GM18520 (cell line): Measurements from ENCODE around the gene HSD17B3.
"Not testable (repeated sequence)": the region's sequence is repeated elsewhere in the genome, so short reads cannot be mapped to it uniquely, and the experiment has no call there.

Source experiments
- ATAC-seq: cut with Tn5 transposase; IDR thresholded peaks from one replicate; pipeline ENCODE4 v1.9.1; 2021; ENCODE audit not compliant: unreplicated experiment

HSD17B3 gene

DNA sequence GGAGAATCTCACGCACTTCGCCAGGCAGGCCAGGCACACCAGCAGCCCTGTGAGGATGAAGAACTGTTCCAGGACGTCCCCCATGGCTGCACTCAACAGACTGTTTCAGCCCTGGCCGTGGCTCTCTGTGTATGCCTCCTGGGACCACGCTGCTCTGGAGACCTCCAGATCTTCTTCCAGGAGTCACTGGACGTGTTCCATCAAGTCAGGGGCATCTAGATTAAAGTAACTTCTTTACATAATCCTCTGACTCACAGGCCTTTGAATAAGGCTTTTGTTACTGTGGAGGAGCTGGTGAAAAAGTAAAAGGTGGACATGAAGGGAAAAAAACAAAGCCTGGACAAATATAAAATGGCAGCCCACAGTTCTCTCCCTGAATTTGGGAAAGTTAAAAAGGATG, at the start of gene HSD17B3:
HSD17B3 (minus strand) TSS at position 156 of the 400 bp plus-strand sequence; CDS start at position 84, 72 bp downstream.
- ATAC-seq, result no peak

DNA sequence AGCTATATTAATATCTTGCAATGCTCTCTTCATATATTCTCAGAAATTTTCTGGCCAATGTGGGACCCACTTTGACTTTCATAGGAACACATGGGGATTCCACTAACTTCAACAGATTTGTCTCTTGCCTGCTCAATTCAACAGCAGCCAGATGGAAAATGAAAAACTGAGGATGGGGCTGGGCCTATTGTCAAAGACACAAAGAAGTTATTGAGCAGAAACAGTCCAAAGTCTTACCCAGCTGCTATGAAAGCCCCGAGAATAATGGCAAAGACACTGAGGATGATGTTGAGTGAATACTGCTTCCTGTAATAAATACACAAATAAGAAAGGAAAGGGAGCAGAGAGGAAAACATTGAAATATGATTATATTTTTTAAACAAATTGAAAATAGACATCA, 48.9 kb upstream of the HSD17B3 start:
- no peak for ATAC-seq

DNA sequence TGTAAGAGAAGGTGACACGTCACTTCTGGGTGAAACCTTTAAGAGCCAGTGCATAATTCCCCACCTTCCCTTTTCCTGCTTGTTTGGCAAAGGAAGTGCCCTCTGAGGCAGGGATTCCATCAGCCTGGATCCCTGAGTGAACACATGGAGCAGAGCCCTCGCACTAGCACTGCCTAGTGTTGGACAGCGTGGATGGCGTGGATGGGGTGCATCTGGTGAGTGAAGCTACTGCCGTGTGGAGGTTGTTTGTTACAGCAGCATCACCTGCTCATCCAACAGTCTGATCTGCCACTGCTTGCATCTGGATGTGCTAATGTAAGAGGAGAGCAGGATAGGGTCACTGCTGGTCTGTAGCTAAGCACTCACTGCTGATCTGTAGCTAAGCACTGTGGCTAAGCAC, 46.3 kb upstream of the HSD17B3 start:
- no peak for ATAC-seq

DNA sequence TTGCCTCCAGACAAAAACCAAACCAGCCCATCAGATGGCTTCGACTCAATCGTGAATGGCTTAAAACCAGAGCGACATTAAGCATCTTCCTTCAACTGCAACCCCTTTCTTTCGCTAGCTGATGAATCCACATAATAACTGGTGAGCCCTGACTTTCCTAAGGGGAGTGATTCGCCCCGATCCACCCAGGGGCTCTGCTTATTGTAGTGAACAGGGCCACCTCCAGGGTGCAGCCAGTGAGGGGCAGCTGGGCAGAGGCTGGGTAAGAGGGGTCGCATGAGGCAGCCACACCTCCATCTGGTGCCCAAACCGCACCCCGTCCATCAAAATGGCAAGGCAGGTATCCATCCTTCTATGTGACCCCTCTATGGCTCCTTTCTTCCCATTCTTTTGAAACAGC, 43.6 kb upstream of the HSD17B3 start:
- no peak for ATAC-seq

DNA sequence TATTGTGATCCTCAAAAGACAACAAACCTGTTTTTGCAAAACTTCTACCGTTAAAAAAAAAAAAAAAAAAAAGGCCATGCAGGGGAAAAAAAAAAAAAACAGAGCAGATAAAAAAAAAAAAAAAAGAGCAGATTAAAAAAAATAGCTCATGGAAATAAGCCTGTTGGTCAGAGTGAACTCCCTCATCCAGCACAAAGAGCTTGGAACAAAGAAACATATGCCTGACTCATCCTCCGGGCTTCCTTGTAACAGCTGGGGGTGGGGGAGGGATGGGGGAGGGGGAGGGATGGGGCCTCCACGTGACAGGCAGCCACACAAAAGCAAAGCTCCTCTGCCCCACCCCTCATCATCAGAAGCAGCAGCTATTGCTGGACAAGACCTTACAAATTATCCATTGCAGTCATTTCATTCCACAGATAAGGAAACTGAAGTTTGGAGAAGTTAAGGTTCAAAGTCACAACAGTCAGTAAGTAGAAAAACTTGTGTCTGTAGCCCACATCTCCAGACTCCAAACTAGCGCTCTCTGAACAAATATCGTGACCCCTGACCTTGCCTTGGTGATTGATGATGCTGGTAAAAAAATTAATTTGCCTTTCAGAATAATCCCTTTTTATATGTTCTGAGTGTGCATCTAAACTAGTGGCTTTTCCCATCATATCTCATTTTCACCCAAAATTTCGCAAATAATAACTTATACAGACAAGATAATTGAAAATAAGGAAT, 42.6 kb upstream of the HSD17B3 start:
- no peak for ATAC-seq

DNA sequence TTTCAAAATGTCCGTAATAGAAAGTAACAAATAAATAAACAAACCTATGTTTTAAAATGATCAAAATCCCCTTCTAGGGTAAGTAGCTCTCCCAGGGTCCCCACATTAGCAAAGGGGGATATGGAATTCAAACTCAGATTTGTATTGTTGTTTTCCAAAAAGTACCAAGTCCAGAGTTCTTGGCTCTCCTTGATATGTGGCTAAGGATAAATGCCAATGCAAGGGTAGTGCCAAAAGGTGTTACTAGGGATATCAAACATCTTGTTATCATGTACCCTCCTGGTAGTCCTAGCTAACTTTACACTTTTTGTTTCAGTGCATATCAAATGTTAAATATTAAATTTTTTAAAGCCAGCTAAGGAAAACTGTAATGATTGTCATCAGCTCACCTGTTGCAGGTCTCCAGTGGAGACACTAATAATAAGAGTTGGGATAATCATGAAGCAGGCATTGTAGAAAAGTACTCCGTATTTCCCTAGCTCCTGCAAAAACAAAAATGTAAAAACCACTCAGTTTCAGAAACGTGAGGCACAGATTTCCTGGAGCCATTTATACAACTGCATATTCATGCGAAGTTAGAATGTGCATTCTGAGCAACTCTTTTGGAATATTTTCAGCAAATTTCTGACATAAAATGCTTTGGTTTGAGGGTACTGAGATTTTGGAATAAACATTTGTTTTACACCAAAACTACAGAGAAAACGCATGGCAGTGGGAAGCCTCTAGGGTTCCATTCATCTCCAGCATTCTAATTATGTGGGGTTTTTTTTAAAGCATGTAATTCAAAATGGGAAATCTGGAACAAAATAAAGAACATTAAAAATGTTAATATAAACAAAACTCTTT, 41.8 kb upstream of the HSD17B3 start:
- no peak for ATAC-seq

DNA sequence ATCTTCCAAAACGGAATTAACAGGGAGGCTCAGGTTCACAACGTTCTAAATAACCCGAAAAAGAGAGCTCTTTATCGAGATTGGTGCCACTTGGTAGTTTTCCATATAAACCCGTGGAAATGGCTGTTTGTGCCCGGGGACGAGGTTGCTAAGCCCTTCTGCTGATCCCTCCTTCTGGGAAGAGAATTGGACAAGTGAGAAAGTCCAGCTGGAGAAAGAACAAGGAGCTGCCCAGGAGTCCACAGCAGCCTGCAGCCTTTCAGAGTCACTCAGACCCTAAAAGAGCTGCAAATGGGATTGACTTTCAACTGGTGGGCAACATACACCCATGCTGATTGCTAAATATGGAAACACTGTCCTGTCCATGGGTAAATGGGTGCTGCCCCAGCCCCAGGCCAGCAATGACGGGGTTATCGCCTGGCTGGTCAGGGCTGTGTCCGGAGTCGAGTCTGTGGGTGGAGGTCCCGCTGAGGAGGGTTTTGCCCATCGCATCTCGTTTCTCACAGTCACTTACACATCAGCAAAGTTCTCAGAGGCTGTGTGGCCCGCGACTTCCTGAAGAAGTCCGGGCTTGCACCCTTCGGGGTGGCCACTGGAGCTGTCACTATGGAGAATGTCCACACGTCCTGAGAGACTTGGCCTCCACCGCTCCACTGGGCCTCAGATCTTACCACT, 40.7 kb upstream of the HSD17B3 start:
- ATAC-seq, result no peak

DNA sequence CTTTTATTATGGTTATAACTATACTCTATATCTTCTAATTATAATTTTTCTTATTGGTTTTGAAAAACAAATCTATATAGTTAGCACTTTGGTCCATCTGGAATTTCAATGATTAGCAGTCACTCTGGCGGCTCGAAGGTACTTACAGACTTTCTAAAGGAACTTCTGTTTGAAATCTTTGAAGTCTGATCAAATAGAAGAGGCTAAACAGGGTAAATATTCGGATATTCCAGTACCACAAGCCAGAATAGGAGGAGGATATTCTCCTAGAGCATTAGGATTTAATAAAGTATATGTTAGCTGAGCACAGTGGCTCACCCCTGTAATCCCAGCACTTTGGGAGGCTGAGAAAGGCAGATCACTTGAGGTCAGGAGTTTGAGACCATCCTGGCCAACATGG, 38.7 kb upstream of the HSD17B3 start:
- no peak for ATAC-seq

DNA sequence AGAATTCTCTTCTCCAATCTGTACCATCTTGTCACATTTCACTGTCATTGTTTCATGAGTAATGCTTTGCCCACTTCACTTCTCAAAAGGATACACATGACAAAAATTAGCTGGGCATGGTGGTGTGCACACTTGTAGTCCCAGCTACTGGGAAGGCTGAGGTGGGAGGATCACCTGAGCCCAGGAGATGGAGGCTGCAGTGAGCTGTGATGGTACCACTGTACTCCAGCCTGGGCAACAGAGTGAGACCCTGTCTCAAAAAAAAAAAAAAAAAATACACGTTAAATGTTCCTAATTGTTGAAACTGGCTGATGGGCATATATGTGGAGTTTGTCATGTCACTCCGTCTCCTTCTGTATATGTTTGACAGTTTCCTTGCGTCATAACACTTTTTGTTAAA, 36.3 kb upstream of the HSD17B3 start:
- ATAC-seq, result no peak

DNA sequence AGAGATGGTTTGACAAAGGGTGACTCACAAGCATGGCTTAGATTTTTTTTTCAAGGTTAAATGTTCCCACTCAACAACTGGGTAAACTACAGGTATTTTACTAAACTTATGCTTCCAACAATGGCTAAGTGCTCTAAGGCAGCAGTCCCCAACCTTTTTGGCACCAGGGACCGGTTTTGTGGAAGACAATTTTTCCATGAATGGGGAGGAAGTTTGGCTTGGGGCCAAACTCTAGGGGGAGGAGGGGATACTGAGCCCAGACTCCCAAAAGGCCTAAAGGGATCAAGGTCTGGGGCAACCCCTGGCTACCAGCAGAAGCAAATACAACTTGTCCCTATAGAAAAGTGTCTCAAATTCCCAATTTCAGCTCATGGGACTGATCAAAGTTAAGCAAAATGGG, 32.0 kb upstream of the HSD17B3 start:
- ATAC-seq, result no peak

DNA sequence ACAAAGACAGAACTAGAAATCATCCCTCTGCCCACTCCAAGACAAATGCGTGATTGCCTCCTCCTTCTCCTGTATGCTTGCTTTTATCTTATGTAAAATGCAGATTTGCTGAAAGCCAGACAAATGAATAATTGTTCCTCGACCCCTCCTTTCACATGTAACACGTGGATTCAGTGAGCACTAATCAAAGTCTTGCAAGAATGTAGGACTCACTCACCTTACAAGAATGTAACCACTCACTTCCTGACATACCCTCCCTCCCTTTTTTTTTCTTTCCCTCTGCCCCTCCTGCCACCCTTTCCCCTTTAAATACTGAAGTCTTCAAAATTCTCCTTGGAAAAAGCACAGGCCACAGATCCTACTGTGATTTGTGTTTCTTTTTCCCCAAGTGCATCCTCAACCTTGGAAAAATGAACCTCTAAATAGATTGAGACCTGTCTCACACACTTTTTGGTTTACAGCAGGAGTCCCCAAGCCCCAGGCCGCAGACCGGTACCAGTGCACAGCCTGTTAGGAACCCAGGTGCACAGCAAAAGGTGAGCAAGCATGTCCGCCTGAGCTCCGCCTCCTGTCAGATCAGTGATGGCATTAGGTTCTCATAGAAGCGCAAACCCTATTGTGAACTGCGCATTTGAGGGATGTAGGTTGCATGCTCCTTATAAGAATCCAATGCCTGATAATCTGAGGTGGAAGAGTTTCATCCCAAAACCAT, 29.4 kb upstream of the HSD17B3 start:
- no peak for ATAC-seq

DNA sequence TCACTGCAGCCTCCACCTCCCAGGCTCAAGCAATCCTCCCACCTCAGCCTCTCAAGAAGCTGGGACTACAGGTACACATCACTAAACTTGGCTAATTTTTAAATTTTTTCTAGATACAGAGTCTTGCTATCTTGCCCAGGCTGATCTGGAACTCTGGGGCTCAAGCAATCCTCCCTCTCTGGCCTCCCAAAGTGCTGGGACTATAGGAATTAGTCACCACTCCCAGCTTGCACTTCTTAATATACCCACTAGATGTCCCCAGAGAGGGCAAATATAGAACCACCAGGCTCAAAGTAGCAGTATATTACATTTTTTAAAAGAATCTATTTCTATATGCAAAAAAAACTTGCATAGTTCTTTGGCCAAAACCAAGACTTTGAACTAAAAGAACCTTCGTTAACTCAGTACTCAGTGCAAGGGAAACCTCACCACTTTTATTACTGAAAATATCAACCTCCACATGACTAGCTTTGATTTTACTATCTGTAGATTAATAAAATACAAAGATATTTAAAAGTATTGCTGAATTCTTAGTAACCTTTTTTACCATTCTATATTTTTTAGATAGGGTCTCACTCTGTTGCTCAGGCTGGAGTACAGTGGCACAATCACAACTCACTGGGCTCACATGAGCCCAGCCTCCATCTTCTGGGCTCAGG, 25.8 kb upstream of the HSD17B3 start:
- ATAC-seq, result no peak

DNA sequence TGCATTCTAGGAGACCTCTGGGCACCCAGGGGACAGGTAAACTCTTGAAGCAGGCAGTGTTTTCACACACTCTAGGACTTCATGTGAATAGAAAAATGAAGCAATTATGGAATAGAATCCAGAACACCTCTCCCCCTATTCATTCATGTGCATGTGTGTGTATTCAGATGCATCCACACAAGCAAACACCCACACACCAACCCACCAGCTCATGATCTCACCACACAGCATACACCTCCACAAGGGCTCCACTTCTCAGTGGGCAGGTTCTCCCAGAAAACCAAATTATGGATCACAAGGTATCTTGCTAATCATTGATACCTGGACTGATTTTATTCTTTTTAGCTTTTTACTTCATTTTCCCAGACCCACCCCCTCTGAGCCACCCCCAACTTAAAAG, 21.2 kb upstream of the HSD17B3 start:
- no peak for ATAC-seq

DNA sequence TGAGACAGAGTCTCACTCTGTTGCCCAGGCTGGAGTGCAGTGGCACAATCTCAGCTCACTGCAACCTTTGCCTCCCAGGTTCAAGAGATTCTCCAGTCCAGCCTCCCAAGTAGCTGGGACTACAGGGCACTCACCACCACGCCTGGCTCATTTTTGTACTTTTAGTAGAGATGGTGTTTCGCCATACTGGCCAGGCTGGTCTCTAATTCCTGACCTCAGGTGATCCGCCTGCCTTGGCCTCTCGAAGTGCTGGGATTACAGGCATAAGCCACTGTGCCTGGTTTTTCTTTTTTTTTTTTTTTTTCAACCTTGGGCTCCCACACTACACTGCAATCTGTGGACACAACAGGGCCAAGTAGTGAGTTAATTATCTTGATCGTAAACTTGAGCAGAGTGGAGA, 20.8 kb upstream of the HSD17B3 start:
- not testable (repeated sequence) for ATAC-seq

DNA sequence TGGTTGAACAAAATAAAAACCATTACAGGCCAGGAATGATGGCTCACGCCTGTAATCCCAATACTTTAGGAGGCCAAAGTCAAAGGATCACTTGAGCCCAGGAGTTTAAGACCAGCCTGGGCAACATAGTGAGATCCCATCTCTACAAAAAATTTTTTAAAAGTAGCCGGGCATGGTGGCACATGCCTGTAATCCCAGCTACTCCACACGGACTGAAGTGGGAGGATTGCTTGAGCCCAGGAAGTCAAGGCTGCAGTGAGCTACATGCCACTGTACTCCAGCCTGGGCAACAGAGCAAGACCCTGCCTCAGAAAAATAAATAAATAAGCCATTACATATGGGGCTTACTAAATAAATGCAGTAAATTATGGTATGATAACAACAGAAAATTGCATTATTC, 20.2 kb upstream of the HSD17B3 start:
- not testable (repeated sequence) for ATAC-seq

DNA sequence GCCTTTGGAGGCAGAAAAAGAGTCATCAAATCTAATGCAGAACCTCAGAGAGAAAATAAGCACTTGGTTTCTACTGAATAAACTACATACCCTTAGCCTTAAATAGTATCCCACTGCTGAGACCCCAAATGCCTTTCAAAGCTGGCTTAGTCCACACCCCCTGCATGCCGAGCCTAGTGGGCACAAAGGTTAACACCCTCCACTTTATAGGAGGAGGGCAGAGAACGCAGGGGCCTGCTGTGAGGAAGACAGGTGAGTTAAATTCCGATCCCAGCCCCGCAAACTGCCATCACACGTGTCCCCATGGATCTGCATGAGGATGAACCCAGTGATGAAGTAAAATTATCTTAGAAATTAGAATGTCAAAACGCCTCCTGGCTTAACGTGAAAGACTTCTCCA, 19.5 kb upstream of the HSD17B3 start:
- ATAC-seq, result no peak

DNA sequence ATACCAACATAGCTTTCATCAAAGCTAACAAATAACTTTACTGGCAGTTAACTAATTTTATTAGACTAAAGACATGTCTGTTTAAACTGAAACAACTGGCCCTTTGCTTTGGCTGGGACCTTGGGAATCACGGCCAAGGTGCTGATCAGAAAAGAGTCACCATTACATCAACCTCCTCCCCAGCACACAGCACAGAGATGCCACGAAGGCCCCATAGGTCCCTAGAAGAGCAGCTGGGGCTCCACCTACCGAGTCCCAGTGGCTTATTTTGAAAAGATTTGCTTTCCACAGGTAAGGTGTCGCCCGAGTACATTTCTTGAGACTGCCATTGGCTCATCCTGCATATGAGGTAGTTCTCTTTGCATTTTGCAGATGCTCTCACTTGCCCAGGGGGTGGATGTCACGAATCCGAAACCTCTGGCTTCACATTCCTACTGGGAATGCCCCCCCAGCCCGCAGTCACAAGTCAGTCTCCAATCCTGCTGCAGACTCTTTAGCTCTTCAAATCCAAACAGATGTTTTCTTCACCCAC, 18.8 kb upstream of the HSD17B3 start:
- no peak for ATAC-seq

DNA sequence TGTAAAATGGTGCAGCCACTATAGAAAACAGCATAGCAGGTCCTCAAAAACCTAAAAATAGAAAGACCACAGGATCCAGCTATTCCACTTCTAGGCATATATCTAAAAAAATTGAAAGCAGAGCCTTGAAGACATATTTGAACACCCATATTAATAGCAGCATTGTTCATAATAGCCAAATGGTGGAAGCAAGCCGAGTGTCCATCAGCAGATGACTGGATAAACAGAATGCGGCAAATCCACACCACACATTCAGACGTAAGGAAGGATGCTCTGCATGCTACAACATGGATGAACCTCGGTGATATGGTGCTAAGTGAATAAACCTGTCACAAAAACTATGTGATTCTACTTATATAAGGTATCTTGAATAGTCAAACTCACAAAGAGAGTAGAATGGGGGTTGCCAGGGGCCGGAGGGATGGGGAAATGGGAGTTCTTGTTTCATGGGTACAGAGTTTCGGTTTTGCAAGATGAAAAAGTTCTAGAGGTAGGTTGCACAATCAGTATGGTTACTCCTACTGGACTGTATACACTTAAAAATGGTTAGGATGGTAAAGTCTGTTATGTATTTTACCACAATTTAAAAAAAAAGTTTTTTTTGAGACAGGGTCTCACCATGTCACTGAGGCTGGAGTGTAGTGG, 17.1 kb upstream of the HSD17B3 start:
- ATAC-seq, result no peak

DNA sequence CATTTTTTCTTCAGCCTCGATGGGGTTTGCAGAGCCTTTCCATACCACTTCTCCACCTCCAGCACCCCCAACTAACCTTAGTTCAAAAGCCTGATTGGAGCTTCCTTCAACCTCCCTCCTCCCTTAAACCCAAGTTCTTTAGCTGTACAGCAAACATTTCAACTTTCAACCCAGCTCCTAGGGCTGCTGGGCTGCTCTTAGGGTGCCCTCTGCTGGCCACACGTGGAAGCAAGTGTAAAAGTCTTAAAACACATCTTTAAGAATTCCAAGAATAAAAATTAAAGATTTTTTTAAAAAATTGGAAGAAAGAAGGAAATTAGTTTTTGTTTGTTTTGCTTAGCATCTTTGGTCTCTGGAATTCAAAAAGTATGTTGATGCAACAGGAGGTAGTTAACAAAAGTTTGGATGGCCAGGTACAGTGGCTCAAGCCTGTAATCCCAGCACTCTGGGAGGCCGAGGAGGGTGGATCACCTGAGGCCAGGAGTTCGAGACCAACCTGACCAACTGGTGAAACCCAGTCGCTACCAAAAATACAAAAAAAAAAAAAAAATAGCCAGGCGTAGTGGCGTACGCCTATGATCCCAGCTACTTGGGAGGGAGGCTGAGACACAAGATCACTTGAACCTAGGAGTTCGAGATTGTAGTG, 15.5 kb upstream of the HSD17B3 start:
- ATAC-seq, result no peak
